Measurements from ENCODE around the gene POLE. TPM values are rescaled to one million over a fixed set of nuclear protein-coding genes. Genes with fewer than 3 reads are reported as not detected.

Gene POLE
- total RNA-seq, 1 experiment from 2014 or later: 167 TPM

DNA sequence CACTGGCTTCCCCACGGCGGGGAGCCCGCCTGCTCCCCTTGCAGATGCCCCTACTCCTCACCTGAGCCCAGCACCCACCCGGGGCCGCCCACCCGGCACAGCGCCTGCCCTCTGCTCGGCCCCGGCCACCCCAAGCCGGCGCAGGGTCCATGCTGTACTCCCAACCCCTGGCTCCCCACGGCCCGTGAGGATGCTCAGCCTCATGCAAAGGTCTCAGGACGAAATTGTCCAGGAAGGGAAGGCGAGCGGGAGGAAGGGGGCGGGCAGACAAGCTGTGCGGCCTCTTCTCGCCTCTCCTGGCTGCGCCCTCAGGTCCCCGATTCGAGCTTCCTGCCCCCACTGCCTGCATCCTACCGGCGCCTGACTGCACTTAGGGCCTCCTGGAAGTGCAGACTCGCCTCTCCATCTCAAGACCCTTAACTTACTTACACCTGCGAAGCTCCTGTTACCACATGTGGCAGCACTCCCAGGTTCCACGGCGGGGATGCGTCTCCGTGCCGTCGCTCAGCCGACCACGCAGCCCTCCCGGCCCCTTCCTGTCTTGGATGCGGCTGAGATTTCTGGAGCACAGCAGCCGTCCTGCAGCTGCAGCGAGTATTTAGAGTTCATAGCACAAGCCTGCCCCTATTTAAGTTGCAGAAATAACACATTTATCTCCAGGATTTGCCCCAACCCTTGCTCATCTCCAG, 94.7 kb downstream of the POLE start:
- peaks cover 14% of the 10 kb centered on the region for H3K36me3 Mint-ChIP-seq (ENCODE audit: insufficient read depth, unreplicated experiment)
- peaks cover 3% of the 10 kb centered on the region for H3K9me3 Mint-ChIP-seq (ENCODE audit: unreplicated experiment)
- TF ChIP-seq, protein P1, sequence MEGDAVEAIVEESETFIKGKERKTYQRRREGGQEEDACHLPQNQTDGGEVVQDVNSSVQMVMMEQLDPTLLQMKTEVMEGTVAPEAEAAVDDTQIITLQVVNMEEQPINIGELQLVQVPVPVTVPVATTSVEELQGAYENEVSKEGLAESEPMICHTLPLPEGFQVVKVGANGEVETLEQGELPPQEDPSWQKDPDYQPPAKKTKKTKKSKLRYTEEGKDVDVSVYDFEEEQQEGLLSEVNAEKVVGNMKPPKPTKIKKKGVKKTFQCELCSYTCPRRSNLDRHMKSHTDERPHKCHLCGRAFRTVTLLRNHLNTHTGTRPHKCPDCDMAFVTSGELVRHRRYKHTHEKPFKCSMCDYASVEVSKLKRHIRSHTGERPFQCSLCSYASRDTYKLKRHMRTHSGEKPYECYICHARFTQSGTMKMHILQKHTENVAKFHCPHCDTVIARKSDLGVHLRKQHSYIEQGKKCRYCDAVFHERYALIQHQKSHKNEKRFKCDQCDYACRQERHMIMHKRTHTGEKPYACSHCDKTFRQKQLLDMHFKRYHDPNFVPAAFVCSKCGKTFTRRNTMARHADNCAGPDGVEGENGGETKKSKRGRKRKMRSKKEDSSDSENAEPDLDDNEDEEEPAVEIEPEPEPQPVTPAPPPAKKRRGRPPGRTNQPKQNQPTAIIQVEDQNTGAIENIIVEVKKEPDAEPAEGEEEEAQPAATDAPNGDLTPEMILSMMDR (IDR thresholded peaks at IDR 0.05; ENCODE audit: insufficient read depth in 1 of 2, low read depth in 1 of 2, low read length in 1 of 2, severe bottlenecking in 1 of 2, unreplicated experiment in 1 of 2): no peak
- H3K4me3 Mint-ChIP-seq (ENCODE audit: unreplicated experiment): no peak overlapping the region
- intact Hi-C loops (cut with micrococcal nuclease; ENCODE audit: unreplicated experiment): no loop called here
- no peak overlapping the region for H3K27ac Mint-ChIP-seq (ENCODE audit: unreplicated experiment)
- DNase-seq: no peak
- Histone ChIP-seq H3K4me3 (ENCODE audit: low read depth, low read length) (no peak overlapping the region), H3K9me3 (no peaks in the 10 kb centered on the region), H3K4me1 (peaks cover 4% of the 10 kb centered on the region; the same call in 1 of the 2 replicates), H3K36me3 (ENCODE audit: control insufficient read depth, insufficient read depth, low read length) (no peaks in the 10 kb centered on the region), H3K27me3 (replicated peaks; ENCODE audit: control insufficient read depth, insufficient read depth, low read length) (no peaks in the 10 kb centered on the region; the same call in 1 of the 2 replicates)
- H3K4me1 Mint-ChIP-seq (ENCODE audit: low read depth, unreplicated experiment): peaks cover 14% of the 10 kb centered on the region
- no TSS peak for BruUV-seq (replicated peaks)
- H3K27me3 Mint-ChIP-seq (ENCODE audit: insufficient read depth, unreplicated experiment): peaks cover 6% of the 10 kb centered on the region
- CTCF ChIA-PET: no interaction called here
- POLR2A ChIA-PET: no interaction called here

DNA sequence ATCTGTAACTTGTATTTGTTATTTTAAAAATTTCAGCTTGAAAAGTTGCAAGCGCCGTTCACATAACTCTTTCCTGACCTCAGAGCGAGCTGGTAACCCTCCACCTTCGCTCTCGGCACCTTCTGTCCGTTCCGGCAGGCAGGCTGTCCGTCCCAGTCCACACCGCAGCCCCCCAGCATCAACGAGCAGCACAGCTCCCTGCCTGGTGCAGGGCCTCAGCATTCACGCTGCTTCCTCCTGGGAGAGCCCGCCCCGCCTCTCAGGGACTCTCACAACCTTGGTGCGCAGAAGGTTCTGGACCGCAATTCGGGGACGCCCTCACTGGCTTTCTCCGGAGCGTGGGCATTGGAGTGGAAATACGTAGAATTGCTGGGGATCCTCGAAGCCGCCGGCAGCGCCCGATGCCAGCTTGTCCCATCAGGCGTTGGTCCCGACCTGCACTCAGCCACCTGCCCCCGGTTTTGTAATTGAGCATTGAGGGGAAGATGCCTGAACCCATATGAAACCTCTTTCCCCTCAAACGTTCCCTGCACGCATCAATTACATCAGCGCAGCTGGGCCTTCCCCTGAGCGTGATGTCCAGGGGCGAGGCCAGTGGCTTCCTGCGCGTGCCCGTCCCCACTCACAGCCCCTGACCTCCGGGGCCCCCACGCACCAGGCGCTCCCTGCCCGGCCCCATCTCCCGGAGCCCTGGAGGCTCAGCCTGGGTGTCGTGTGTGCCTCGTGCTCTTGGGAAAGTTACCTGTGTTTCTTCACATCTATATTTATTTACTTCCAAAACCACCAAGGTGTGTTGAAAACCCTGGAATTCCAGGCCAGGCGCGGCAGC, 95.8 kb downstream of the POLE start:
- DNase-seq: no peak
- Mint-ChIP-seq H3K4me1 (ENCODE audit: low read depth, unreplicated experiment) (peaks cover 9% of the 10 kb centered on the region), H3K36me3 (ENCODE audit: insufficient read depth, unreplicated experiment) (peaks cover 10% of the 10 kb centered on the region), H3K9me3 (ENCODE audit: unreplicated experiment) (no peaks in the 10 kb centered on the region), H3K4me3 (ENCODE audit: unreplicated experiment) (no peak overlapping the region), H3K27ac (ENCODE audit: unreplicated experiment) (no peak overlapping the region), H3K27me3 (ENCODE audit: insufficient read depth, unreplicated experiment) (peaks cover 2% of the 10 kb centered on the region)
- no peaks in the 10 kb centered on the region for H3K9me3 ChIP-seq
- no peaks in the 10 kb centered on the region; the same call in 1 of the 2 replicates for H3K27me3 ChIP-seq (replicated peaks; ENCODE audit: control insufficient read depth, insufficient read depth, low read length)
- H3K4me3 ChIP-seq (ENCODE audit: low read depth, low read length): no peak overlapping the region
- H3K36me3 ChIP-seq (ENCODE audit: control insufficient read depth, insufficient read depth, low read length): no peaks in the 10 kb centered on the region
- intact Hi-C loops (cut with micrococcal nuclease; ENCODE audit: unreplicated experiment): no loop called here
- BruUV-seq (replicated peaks): no TSS peak
- peaks cover 4% of the 10 kb centered on the region; the same call in 1 of the 2 replicates for H3K4me1 ChIP-seq
- ChIA-PET CTCF (no interaction called here), POLR2A (no interaction called here)
- TF ChIP-seq, protein P1 (IDR thresholded peaks at IDR 0.05; ENCODE audit: insufficient read depth in 1 of 2, low read depth in 1 of 2, low read length in 1 of 2, severe bottlenecking in 1 of 2, unreplicated experiment in 1 of 2): no peak

DNA sequence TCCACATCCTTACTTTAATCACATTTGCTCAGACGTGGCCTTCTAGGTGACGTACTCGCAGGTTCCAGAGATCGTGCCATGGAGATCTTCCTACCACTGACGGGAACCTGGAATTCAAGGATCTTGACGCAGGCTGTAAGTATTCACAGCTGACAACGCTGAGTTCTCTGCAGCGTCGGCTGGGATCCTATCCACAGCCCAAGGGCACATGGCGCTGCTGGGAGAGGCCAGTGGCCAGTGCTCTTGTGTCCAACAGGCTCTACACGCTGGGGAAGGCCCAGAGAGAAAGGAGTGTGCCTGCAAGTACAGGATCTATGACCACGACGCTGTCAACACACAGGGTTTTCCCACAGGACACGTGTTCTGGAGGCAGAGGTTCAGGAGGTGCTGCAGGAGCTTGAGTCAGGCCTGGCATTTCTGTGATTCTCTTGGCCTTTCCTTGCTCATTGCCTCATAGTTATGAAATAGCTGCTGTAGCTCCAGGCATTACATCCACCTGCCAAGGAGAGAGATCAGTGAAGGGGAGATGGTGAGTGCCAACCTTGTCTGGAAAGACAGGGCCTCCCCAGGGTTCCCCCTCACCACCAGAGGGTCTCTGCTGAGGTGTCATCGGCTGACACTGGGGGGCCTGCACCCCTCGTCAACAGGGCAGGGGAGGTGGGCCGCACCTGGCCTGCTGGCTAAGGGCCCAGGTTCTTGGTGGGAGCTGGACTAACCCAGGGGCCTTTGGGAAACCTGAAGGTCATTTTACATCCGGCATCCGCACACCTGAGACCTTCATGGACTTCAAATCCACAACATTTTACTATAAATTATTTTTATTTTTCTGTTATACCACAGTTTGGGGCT, 98.1 kb downstream of the POLE start:
- Histone ChIP-seq H3K4me3 (ENCODE audit: low read depth, low read length) (no peak overlapping the region), H3K27me3 (replicated peaks; ENCODE audit: control insufficient read depth, insufficient read depth, low read length) (no peaks in the 10 kb centered on the region; the same call in 1 of the 2 replicates), H3K9me3 (no peaks in the 10 kb centered on the region), H3K36me3 (ENCODE audit: control insufficient read depth, insufficient read depth, low read length) (no peaks in the 10 kb centered on the region), H3K4me1 (peaks cover 4% of the 10 kb centered on the region; the same call in 1 of the 2 replicates)
- TF ChIP-seq, protein P1 (IDR thresholded peaks at IDR 0.05; ENCODE audit: insufficient read depth in 1 of 2, low read depth in 1 of 2, low read length in 1 of 2, severe bottlenecking in 1 of 2, unreplicated experiment in 1 of 2): no peak
- H3K4me3 Mint-ChIP-seq (ENCODE audit: unreplicated experiment): no peak overlapping the region
- no peak overlapping the region for H3K27ac Mint-ChIP-seq (ENCODE audit: unreplicated experiment)
- ChIA-PET CTCF (no interaction called here), POLR2A (no interaction called here)
- peaks cover 6% of the 10 kb centered on the region for H3K4me1 Mint-ChIP-seq (ENCODE audit: low read depth, unreplicated experiment)
- H3K9me3 Mint-ChIP-seq (ENCODE audit: unreplicated experiment): no peaks in the 10 kb centered on the region
- BruUV-seq (replicated peaks): no TSS peak
- intact Hi-C loops (cut with micrococcal nuclease; ENCODE audit: unreplicated experiment): no loop called here
- no peak for DNase-seq
- H3K36me3 Mint-ChIP-seq (ENCODE audit: insufficient read depth, unreplicated experiment): peaks cover 17% of the 10 kb centered on the region
- H3K27me3 Mint-ChIP-seq (ENCODE audit: insufficient read depth, unreplicated experiment): peaks cover 2% of the 10 kb centered on the region

Measured in Caco-2 (cell line).